GM20000 (cell line): ENCODE results near the gene ANKRD36B.
"Not testable (repeated sequence)": the region's sequence is repeated elsewhere in the genome, so short reads cannot be mapped to it uniquely, and the experiment has no call there.

Experiments
- DNase-seq: peaks from one replicate; pipeline ENCODE4 v3.0.0; 2012; ENCODE audit warnings: low spot score
- CTCF ChIP-seq: IDR thresholded peaks from 2 replicates; pipeline ENCODE4 v1.5.1; 2012; ENCODE audit warnings: mild to moderate bottlenecking, control low read depth; ENCODE audit errors: extremely low read depth, missing control alignments

Gene ANKRD36B

DNA sequence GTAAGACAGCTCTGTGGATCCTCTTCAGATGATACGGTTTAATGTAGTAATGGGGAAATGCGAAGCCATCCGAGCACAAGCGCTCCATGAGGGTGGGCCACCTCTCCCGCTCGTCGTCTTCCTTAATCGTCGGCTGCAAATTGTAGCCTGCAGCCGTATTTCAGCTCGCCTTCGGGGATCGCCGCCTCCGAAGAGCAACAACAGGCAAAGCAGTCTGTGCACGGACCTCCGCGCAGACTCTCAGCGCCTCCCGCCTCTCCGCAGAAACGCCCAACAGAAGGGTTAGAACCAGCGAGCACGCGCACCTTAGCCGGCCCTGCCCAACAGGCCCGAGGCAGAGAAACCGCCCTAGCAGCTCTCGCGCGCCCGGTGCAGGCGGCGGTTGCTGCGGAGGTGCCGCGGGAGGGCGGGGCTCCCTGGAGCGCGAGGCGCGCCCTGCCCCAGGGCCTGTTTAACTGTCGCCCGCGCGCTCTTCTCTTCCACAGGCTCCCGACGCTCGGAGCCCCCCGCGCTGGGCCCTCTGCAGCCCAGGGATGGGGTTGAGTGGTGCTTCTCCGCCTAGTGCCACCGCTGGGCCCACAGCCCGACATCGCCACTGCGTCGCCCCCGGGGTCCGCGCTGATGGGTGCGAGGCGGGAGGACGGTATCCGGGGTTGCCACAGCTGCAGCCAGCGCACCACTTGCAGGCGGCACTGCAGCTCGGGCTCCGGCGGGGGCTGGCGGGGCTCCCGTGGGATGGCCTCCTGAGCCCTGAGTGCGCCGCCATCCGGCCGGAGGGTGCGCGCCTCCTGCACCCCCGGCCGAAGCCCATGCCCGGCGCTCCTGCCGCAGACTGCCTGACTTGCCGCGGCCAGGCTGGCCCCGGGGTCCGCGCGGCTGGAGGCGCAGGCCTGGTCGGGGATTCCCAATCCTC lies at the start of gene ANKRD36B:
ANKRD36B (minus strand) TSS at position 280 of the 913 bp plus-strand sequence; CDS start at position 88, 192 bp downstream.
- DNase-seq = peak; percentile 45

- not testable (repeated sequence) for DNase-seq
These were observed 36.4 kb upstream of the ANKRD36B start for GRCh38 chr2:97626049-97626430.

GRCh38 chr2:97625354-97626048 lies 35.8 kb upstream of the ANKRD36B start:
- not testable (repeated sequence) for DNase-seq

GRCh38 chr2:97622976-97623375 lies 33.3 kb upstream of the ANKRD36B start:
- DNase-seq = not testable (repeated sequence)

DNA sequence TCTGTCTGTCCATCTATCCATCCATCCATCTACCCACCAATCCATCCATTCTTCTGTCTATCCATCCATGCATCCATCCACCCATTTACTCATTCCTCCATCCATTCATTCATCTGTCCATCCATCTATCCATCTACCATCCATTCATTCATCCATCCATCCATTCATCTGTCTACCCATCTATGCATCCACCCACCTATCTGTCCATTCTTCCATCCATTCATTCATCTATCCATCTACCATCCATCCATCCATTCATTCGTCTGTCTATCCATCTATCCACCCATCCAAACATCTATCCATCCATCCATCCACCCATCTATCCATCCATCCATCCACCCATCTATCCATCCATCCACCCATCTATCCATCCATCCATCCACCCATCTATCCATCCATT lies 30.8 kb upstream of the ANKRD36B start:
- not testable (repeated sequence) for DNase-seq

DNA sequence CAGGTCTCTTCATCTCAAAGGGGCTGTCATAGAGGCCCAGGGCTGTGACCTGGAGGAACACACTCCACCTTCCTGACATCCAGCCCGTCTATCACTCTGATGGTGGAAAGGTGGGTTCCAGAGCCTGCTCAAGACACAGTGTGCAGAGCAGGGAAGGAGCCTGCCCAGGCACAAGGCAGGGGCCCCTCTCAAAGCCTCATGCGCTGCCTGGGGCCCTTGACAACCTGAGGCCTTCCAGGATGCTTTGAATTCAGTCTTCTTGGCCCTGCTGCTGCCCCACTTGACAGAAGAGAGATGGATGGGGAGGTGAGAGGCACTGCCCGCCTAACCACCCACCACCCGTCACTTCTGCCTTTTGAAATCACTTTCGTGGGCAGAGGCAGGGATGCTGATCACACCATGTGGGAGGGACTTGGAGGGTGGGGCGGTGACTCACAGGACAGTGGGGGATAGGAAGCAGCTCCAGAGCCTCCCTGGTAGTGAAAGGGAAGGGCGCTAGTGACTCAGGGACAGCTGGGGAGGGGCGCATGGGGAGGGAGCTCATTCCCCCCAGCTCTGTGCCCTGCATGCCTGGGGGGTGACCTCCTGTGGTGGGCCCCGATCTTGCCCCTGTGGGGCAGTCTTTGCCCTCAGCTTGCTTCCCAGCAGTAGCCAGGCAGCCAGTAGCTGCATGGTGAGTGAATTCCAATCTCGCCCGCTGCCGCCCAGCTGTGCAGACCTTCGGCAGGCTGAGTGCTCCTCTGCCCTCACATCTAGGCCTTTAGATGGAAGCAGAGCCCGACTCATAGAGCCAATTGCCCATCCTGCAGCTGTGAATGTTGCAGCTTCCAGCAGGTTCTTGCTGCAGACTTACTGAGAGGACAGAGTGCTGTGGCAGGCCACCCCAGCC lies 29.5 kb upstream of the ANKRD36B start:
- not testable (repeated sequence) for DNase-seq

- no peak for TF ChIP-seq CTCF
- DNase-seq = no peak
These were observed 28.2 kb upstream of the ANKRD36B start for GRCh38 chr2:97617911-97618310.

DNA sequence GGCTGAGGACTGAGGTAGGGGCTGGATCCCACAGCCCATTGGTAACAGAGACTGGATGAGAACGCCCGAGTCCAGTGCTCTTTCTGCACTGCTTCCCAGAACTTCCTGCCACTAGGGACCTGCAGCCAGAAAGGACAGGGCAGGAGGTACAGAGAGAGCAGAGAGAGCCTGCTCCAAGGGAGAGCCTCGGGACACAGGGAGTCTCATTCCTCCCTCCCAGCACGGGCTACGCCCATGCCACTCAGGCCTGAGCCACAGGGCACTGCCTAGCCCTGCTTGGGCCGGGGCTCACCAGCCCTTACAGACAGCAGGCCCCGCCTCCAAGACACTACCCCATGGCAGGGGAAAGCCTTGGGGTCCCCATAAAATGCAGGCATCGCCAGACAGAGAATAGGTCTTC lies 26.1 kb upstream of the ANKRD36B start:
- DNase-seq = not testable (repeated sequence)

- not testable (repeated sequence) for DNase-seq
These were observed 22.2 kb upstream of the ANKRD36B start for GRCh38 chr2:97611895-97612294.

- DNase-seq = not testable (repeated sequence)
These were observed 19.1 kb upstream of the ANKRD36B start for GRCh38 chr2:97608745-97609144.

- not testable (repeated sequence) for DNase-seq
These were observed 16.1 kb upstream of the ANKRD36B start for GRCh38 chr2:97605524-97606339.

DNA sequence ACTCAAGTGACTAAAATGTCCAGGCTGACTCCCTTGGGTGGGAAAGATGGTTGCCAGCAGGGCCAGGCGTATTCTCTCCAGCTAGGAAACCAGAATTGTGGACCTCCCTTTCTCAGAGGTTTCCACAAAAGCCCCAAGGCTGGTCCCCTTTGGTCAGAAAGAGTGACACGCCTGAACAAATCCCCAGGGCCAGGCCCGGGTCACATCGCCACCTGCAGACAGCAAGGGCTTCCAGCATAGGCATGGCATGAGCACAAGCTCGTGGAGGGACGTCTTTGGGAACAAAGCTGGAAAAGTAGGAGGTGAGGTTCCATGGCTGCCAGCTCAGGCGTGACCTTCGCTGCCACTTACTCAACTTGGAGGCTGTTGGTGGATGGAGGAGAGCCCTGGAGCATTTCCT lies 15.4 kb upstream of the ANKRD36B start:
- DNase-seq = not testable (repeated sequence)

- DNase-seq = not testable (repeated sequence)
These were observed 11.9 kb upstream of the ANKRD36B start for GRCh38 chr2:97601537-97601936.

GRCh38 chr2:97596180-97596579 lies 6.5 kb upstream of the ANKRD36B start:
- not testable (repeated sequence) for DNase-seq

GRCh38 chr2:97593520-97593919 lies 3.8 kb upstream of the ANKRD36B start:
- DNase-seq = not testable (repeated sequence)
